Jurkat, Clone E6-1 (cell line): ENCODE results near the gene MED12.
A peak's percentile ranks its signal among the peaks of the same experiment; 100 is the strongest.

Experiments
- DNase-seq: peaks from one replicate; pipeline ENCODE4 v3.0.0-alpha.2; 2011; ENCODE audit warnings: low read depth, low spot score
- H3K4me3 ChIP-seq: 2 replicates; pipeline ENCODE4 v1.5.1; 2011; ENCODE audit warnings: mild to moderate bottlenecking, low read length, control low read depth, moderate library complexity

The MED12 gene

GRCh38 chrX:71105628-71106027 is 12.8 kb upstream of the MED12 start:
- no peak for DNase-seq
- no peak overlapping the region for H3K4me3 ChIP-seq

- DNase-seq: no peak
- peak within 1 kb of the TSS; percentile 87 for H3K4me3 ChIP-seq
These were observed 12.0 kb upstream of the MED12 start, which contains the start of gene CXorf65 for GRCh38 chrX:71106427-71106826. Gene CXorf65 (minus strand): TSS chrX:71106740. CDS start chrX:71106556, 184 bp downstream.

GRCh38 chrX:71107245-71107644 is 11.2 kb upstream of the MED12 start:
- no peak for DNase-seq
- H3K4me3 ChIP-seq: peak overlapping the region; percentile 87; the same call in 1 of the 2 replicates

GRCh38 chrX:71107762-71108360 is 10.5 kb upstream of the MED12 start:
- peak; percentile 81 for DNase-seq
- H3K4me3 ChIP-seq: peak overlapping the region; percentile 87

GRCh38 chrX:71109051-71109450 is 9.3 kb upstream of the MED12 start:
- peak overlapping the region; percentile 87 for H3K4me3 ChIP-seq
- DNase-seq: no peak

- peak; percentile 92 for DNase-seq
- H3K4me3 ChIP-seq: peak within 1 kb of the TSS; percentile 87
These were observed 7.1 kb upstream of the MED12 start, which contains the start of gene IL2RG for GRCh38 chrX:71111141-71111843. Gene IL2RG (minus strand): TSS chrX:71111577. CDS start chrX:71111539, 38 bp downstream.

- peak; percentile 71 for DNase-seq
- peak overlapping the region; percentile 87 for H3K4me3 ChIP-seq
These were observed 6.4 kb upstream of the MED12 start for GRCh38 chrX:71111921-71112431.

- no peak for DNase-seq
- H3K4me3 ChIP-seq: no peak overlapping the region
These were observed 1.0 kb upstream of the MED12 start for GRCh38 chrX:71117358-71117757.

GRCh38 chrX:71118985-71119535 is 664 bp downstream of the MED12 start:
- no peak for DNase-seq
- peak overlapping the region; percentile 67 for H3K4me3 ChIP-seq

GRCh38 chrX:71128166-71128833 is 9.9 kb downstream of the MED12 start:
- DNase-seq: no peak
- no peak overlapping the region for H3K4me3 ChIP-seq

- H3K4me3 ChIP-seq: no peak overlapping the region
- no peak for DNase-seq
These were observed 10.7 kb downstream of the MED12 start for GRCh38 chrX:71128915-71129765.

- H3K4me3 ChIP-seq: no peak overlapping the region
- no peak for DNase-seq
These were observed 13.1 kb downstream of the MED12 start for GRCh38 chrX:71131510-71131909.

GRCh38 chrX:71140440-71140839 is 22.0 kb downstream of the MED12 start:
- no peak overlapping the region for H3K4me3 ChIP-seq
- DNase-seq: no peak

GRCh38 chrX:71143508-71143907 is 25.1 kb downstream of the MED12 start:
- no peak overlapping the region for H3K4me3 ChIP-seq
- DNase-seq: no peak

- no peak within 1 kb of the TSS for H3K4me3 ChIP-seq
- DNase-seq: no peak
These were observed 26.3 kb downstream of the MED12 start, which contains the start of gene NLGN3 for GRCh38 chrX:71144651-71145050. Gene NLGN3 (plus strand): TSS chrX:71144841. CDS start chrX:71147750, 2,909 bp downstream.

- H3K4me3 ChIP-seq: no peak overlapping the region
- DNase-seq: no peak
These were observed 29.3 kb downstream of the MED12 start for GRCh38 chrX:71147496-71148277.

- no peak for DNase-seq
- no peak overlapping the region for H3K4me3 ChIP-seq
These were observed 29.9 kb downstream of the MED12 start for GRCh38 chrX:71148278-71148663.

GRCh38 chrX:71151366-71151765 is 33.0 kb downstream of the MED12 start:
- H3K4me3 ChIP-seq: no peak overlapping the region
- no peak for DNase-seq
